H1 (cell line): ENCODE data around the gene REPIN1. TPM values are rescaled to one million over a fixed set of nuclear protein-coding genes. Genes with fewer than 3 reads are reported as not detected.

ENCODE experiments used
- BCL11A ChIP-seq, 2 experiments: IDR thresholded peaks; one replicate each; pipeline ENCODE4 v1.6.1; 2011; ENCODE audit warnings: low read depth in 2 of 2, low read length in 2 of 2, mild to moderate bottlenecking in 2 of 2
- CBX5 ChIP-seq: fragments of 300-800, 300-1000 bp; sonication (generic); IDR thresholded peaks from 2 replicates; pipeline ENCODE4 v1.7.1; 2016; ENCODE audit warnings: antibody characterized with exemption, low read length, low read depth
- CEBPB ChIP-seq: IDR thresholded peaks from 2 replicates; pipeline ENCODE4 v1.6.1; 2012; ENCODE audit warnings: low read depth, low read length
- CHD1 ChIP-seq: IDR thresholded peaks from 2 replicates; pipeline ENCODE4 v1.6.1; 2012; ENCODE audit warnings: low read depth, low read length, improper control_type of control experiment
- CHD7 ChIP-seq: fragments of 300-600 bp; sonication (generic); IDR thresholded peaks from 2 replicates; pipeline ENCODE4 v1.7.1; 2012; ENCODE audit warnings: low read length, moderate library complexity, mild to moderate bottlenecking, inconsistent platforms; ENCODE audit not compliant: insufficient replicate concordance
- NRF1 ChIP-seq: IDR thresholded peaks from 2 replicates; pipeline ENCODE4 v1.6.1; 2011; ENCODE audit warnings: mild to moderate bottlenecking, low read depth, low read length, improper control_type of control experiment
- SIX5 ChIP-seq: IDR thresholded peaks from 2 replicates; pipeline ENCODE4 v1.6.1; 2011; ENCODE audit warnings: mild to moderate bottlenecking, low read depth, low read length
- SP1 ChIP-seq: IDR thresholded peaks from 2 replicates; pipeline ENCODE4 v1.6.1; 2011; ENCODE audit warnings: low read depth, low read length
- SP2 ChIP-seq: IDR thresholded peaks from 2 replicates; pipeline ENCODE4 v1.6.1; 2012; ENCODE audit warnings: mild to moderate bottlenecking, low read length, inconsistent platforms
- SP4 ChIP-seq: IDR thresholded peaks from 2 replicates; pipeline ENCODE4 v1.6.1; 2012; ENCODE audit warnings: low read length, inconsistent platforms
- SRF ChIP-seq: IDR thresholded peaks from 2 replicates; pipeline ENCODE4 v1.6.1; 2011; ENCODE audit warnings: mild to moderate bottlenecking, low read depth, low read length, moderate library complexity
- SUZ12 ChIP-seq: fragments of 200-600 bp; sonication (generic); IDR thresholded peaks from 2 replicates; pipeline ENCODE4 v1.6.1; 2012; ENCODE audit warnings: mild to moderate bottlenecking, inconsistent platforms, low read length, moderate library complexity, mixed read lengths
- TAF1 ChIP-seq: IDR thresholded peaks from 2 replicates; pipeline ENCODE4 v1.6.1; 2011; ENCODE audit warnings: mild to moderate bottlenecking, low read depth, low read length
- USF2 ChIP-seq: IDR thresholded peaks from 2 replicates; pipeline ENCODE4 v1.6.1; 2011; ENCODE audit warnings: low read length, improper control_type of control experiment
- polyA plus RNA-seq, 7 experiments: library from polyadenylated mRNA; depleted of rRNA in 3 of 7; stranded (reverse) in 5 of 7; unstranded in 2 of 7; fragments of >200 nt in 5 of 7; fragments of 200-250 nt in 2 of 7; gene quantifications; 1 replicate in 5 of 7; 2 replicates in 1 of 7; 4 replicates in 1 of 7; pipeline versions ENCODE4 v1.2.1 to v1.2.3, GENCODE V29; 2011 to 2013; ENCODE audit warnings: missing spikeins in 2 of 7, mixed read lengths in 2 of 7
- total RNA-seq: library from RNA; stranded (reverse); fragmentation: NEBNext Ultra II Directional; extraction: Animal tissue kit (Norgen Biotek cat#: 25700); gene quantifications from 2 replicates; pipeline ENCODE4 v1.2.1, GENCODE V29; 2021

Gene REPIN1
- total and polyA plus RNA-seq, 2 of the 8 experiments (the other 6 are each of a cell fraction or from before 2014, with no cell fraction given): 98.6 to 125 TPM

- TF ChIP-seq CHD7 (no peak), SP2 (no peak), CEBPB (no peak), BCL11A (IDR thresholded peaks at IDR 0.05; ENCODE audit: low read depth in 2 of 2, low read length in 2 of 2) (no peak), SIX5 (no peak), TAF1 (no peak), NRF1 (no peak), CHD1 (no peak), USF2 (no peak), SRF (no peak), SUZ12 (no peak), CBX5 (no peak), SP1 (no peak), SP4 (no peak)
These were observed 3.3 kb downstream of the REPIN1 start (continued) for GRCh38 chr7:150371996-150372270.
